NCI-H69 (cell line): ENCODE data around the gene UQCC2.

Source experiments
- DNase-seq: peaks from one replicate; lab custom pipeline; 2025; lab: John Stamatoyannopoulos, UW

Gene UQCC2

GRCh38 chr6:33651403-33651802 lies 60.1 kb downstream of the UQCC2 start:
- DNase-seq = no peak
